Cardiac fibroblast (primary cell): Measurements from ENCODE around the gene RASL10A.
"Not testable (repeated sequence)": the region's sequence is repeated elsewhere in the genome, so short reads cannot be mapped to it uniquely, and the experiment has no call there.

Source experiments
- DNase-seq, 2 donors: peaks; one replicate each; pipeline versions ENCODE4 v3.0.0 to v3.0.0-alpha.2; 2010; ENCODE audit warnings: low read depth in 2 of 2
- H3K4me3 ChIP-seq, 2 donors: replicated peaks in 1 of 2; 1 replicate in 1 of 2; 2 replicates in 1 of 2; pipeline ENCODE4 v1.5.1; 2011; ENCODE audit warnings: low read depth in 2 of 2, low read length in 2 of 2, mild to moderate bottlenecking in 2 of 2, moderate library complexity in 1 of 2
- CTCF ChIP-seq: IDR thresholded peaks from one replicate; pipeline ENCODE4 v1.5.1; 2011; ENCODE audit warnings: low read depth, mild to moderate bottlenecking, low read length, inconsistent platforms

Gene RASL10A

DNA sequence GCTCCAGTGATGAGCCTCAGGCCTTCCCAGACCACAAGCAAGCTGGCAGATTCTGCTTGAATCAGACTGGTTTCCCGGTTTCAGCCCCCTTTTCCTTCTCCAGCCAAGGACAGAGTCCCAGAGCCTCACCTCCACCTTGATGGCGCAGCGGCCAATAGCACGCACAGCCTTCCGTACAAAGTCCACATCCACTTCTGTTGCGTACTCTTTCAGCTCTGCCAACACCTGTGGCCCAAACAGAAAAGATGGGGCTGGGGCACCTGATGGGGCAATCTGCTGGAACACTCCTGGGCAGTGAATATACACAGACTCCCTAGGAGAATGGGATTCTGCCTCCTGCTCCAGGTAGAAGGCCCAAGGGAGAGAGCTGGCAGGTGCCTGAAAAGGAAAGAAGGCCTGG lies 35.5 kb upstream of the RASL10A start:
- no peak for DNase-seq
- no peak overlapping the region for H3K4me3 ChIP-seq
- TF ChIP-seq CTCF = no peak

DNA sequence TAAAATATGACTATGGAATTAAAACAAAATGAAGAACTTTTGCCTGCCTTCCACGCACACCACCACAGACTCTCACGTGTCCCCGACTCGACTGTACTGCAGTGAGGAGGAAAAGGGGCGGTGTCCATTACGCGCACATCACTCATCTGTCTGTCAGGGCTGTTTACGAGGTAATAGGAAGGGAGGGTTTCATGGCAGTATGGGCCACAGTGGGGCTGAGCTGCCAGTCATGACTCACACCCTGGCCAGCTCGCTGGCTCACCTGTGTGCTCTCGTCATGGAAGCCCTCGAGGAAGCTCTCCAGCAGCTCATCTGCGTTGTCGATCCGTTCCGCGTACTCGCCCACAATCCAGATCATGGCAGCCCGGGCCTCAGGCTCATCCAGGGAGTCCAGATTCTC lies 33.5 kb upstream of the RASL10A start:
- no peak overlapping the region for H3K4me3 ChIP-seq
- TF ChIP-seq CTCF = no peak
- DNase-seq = no peak

- no peak for DNase-seq
- TF ChIP-seq CTCF = no peak
- no peak overlapping the region for H3K4me3 ChIP-seq
These were observed 32.5 kb upstream of the RASL10A start for GRCh38 chr22:29348041-29348440.

DNA sequence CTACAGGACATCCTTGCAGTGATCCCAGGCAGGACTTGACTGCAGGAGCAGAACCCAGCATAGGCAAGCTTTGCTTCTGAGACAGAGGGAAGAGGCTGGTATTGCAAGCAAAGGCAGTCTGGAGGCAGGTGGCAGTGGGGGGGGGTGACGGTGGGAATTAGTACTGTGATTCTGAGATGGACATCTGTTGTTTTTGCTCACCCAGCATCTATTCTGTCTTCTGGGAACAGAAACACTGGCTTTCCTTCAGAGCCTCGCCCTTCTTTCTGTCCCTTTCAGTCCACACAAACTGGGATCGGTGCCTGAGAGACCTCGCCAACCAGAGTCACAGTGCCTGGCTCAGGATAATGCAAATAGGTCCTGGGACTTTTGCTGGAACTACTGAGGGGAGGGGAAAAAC lies 31.2 kb upstream of the RASL10A start:
- DNase-seq = no peak
- no peak for TF ChIP-seq CTCF
- no peak overlapping the region for H3K4me3 ChIP-seq

- peak in 1 of 2 donors; percentile 21 for DNase-seq
- no peak for TF ChIP-seq CTCF
- no peak overlapping the region for H3K4me3 ChIP-seq
These were observed 30.4 kb upstream of the RASL10A start for GRCh38 chr22:29345932-29346331.

DNA sequence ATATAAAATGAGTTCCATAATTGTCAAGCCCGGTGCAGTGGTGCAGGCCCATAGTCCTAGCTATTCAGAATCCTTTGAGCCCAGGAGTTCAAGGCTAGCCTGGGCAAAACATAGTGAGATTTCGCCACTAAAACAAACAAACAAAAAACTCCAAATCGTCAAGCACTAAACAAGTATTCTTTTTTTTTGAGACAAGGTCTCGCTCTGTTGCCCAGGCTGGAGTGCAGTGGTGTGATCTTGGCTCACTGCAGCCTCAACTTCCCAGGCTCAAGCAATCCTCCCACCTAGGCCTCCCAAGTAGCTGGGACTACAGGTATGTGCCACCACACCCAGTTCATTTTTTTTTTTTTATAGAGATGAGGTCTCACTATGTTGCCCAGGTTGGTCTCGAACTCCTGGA lies 29.4 kb upstream of the RASL10A start:
- not testable (repeated sequence) for H3K4me3 ChIP-seq, DNase-seq

DNA sequence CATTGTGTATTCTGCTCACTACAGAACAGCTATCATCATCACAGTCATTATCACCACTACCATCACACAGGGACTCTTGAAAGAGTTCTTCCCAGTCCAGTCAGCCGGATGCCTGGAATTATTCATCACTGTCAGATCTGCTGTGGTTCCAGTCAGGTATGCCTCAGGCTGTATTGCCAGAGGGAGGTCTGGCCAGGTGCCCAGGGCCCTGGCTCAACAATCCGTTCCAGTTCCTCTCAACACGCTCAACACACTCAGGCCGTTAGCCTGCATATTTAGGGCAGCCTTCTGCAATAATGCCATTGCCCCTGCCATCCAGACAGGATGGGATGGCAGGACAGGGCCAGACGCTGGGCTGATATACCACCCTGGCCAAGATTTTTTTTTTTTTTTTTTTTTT lies 28.6 kb upstream of the RASL10A start:
- peak; percentile 88 to 93 for DNase-seq
- no peak overlapping the region for H3K4me3 ChIP-seq
- TF ChIP-seq CTCF = no peak
